Measurements from ENCODE around the gene ACER2. TPM values are rescaled to one million over a fixed set of nuclear protein-coding genes. Genes with fewer than 3 reads are reported as not detected.
A peak's percentile ranks its signal among the peaks of the same experiment; 100 is the strongest.
"Not testable (repeated sequence)": the region's sequence is repeated elsewhere in the genome, so short reads cannot be mapped to it uniquely, and the experiment has no call there.

The ACER2 gene
- total RNA-seq, 1 donor from 2014 or later, result 5.0 TPM

DNA sequence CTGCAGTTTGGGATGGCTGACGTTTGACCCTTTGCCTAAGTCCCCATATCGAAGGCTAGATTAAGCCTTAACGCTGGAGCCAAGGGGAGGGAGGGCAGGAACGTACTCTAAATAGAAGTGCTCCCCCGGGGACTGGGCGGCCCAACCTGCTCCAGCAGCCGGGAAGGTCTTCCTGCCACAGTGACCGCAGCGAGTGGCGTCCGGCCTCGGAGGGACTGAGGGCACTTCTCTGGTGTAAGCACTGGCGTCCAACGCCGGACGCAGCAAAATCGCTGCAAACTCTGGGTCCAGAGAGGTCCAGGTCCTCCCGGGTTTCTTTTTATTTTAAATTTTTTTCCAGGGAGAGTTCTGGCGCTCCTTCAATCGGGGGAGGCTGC lies 505 bp upstream of the ACER2 start:
- DNase-seq (ENCODE audit: low read depth in 2 of 2), result no peak

DNA sequence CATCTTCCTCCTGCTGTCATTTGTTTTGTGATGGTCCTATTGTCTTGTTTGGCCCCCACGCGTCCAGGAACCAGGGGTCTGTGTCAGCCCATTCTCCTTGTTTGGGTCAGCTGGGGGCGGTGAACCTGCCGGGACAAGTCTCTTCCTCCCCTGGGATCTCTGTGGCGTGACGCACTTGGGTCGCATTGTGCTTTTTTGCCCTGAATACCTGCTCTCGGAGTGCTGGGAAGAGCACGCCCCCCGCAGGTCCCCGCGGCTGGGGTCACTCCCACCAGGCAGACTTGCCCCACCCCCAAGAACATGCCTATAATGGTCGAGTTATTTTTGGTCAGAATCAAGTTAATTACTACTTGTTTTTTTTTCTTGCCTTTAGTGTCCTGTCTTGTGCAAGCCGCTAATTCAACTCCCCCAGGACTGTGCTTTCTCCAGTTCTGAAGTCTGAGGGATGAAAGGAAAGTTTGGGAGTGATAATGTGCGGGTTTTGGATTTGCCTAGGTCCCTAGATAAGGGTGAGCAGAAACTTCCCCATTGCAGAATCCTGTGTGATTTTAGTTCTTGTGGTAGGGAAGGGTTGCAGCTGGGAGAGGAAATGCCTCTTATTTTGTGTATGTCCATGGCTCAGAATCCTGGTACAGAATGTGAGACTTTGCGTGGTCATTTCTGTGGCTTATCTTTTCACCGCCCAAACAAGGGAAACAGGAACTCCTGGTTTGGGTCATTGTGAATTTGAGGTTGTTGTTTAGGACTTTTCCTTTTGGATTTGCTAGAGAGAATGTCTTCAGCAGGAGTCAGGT lies 789 bp downstream of the ACER2 start:
- DNase-seq (ENCODE audit: low read depth in 2 of 2), result peak in 1 of 2 donors; percentile 47

GRCh38 chr9:19410195-19410503 lies 1.3 kb downstream of the ACER2 start:
- no peak for DNase-seq (ENCODE audit: low read depth in 2 of 2)

DNA sequence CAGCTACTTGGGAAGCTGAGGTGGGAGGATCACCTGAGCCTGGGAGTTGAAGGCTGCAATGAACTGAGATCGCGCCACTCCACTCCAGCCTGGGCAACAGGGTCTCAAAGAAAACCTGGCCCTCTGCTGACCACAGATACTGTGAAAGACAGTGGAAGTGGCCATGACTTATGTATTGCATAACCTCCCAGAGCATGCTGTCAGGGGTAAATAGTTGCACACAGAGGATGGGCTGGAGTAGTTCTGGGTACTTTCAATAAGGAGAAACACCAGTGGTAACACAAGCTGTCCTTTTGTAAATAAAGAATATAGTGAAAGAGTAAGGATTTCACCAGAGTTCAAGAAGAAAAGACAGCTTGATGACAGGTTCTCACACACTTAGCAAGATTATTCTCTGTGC lies 1.8 kb downstream of the ACER2 start:
- DNase-seq (ENCODE audit: low read depth in 2 of 2), result no peak

DNA sequence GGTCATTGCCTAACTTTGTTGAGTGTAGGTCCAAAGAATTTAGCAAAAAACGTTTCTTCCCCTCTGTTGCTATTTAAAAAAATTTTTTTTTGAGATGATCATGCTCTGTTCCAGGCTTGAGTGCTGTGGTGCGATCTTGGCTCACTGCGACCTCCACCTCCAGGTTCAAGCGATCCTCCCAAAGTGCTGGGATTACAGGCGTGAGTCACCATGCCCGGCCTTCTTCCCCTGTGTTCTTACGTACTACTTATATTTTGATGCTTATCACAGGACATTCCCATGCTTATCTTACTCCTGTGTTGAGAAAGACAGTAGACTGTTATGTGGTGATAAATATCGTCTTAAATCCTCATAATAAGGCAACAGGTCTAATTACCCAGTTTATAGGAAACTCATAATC lies 2.5 kb downstream of the ACER2 start:
- DNase-seq (ENCODE audit: low read depth in 2 of 2), result peak in 1 of 2 donors; percentile 50

GRCh38 chr9:19413456-19413855 lies 4.6 kb downstream of the ACER2 start:
- not testable (repeated sequence) for DNase-seq (ENCODE audit: low read depth in 2 of 2)

GRCh38 chr9:19416143-19416542 lies 7.3 kb downstream of the ACER2 start:
- no peak for DNase-seq (ENCODE audit: low read depth in 2 of 2)

DNA sequence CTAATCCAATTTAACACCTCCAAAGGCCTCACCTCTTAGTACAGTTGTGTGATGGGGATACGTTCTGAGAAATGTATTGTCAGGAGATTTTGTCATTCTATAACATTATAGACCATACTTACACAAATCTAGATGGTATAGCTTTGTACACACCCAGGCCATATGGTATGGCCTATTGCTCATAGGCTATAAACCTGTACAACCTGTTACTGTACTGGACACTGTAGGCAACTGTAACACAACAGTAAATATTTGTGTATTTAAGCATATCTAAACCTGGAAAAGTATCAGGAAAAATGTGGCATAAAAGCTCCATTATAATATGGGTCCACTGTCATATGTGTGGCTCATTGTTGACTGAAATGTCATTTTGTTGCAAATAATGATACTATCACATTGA lies 12.1 kb downstream of the ACER2 start:
- DNase-seq (ENCODE audit: low read depth in 2 of 2), result no peak

GRCh38 chr9:19423163-19423562 lies 14.4 kb downstream of the ACER2 start:
- no peak for DNase-seq (ENCODE audit: low read depth in 2 of 2)

- peak in 1 of 2 donors; percentile 65 for DNase-seq (ENCODE audit: low read depth in 2 of 2)
These were observed 15.5 kb downstream of the ACER2 start for GRCh38 chr9:19424176-19424779.

DNA sequence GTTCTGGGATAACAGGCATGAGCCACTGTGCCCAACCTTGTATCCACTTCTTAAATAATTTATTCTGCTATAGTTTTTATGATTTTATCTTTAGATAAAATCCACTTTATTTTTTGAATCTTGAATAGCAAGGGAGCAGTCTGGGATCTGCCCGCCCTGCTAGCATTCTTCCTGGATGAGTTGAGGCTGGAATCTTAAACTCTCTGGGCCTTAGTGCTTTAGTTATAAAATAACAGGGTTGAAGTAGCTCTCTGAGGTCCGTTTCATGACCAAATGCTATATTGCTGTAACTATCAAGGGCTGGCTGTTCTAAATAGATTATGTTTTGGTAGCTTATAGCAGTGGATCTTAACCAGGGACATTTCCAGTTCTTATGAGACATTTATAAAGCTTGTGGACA lies 20.8 kb downstream of the ACER2 start:
- DNase-seq (ENCODE audit: low read depth in 2 of 2), result no peak

DNA sequence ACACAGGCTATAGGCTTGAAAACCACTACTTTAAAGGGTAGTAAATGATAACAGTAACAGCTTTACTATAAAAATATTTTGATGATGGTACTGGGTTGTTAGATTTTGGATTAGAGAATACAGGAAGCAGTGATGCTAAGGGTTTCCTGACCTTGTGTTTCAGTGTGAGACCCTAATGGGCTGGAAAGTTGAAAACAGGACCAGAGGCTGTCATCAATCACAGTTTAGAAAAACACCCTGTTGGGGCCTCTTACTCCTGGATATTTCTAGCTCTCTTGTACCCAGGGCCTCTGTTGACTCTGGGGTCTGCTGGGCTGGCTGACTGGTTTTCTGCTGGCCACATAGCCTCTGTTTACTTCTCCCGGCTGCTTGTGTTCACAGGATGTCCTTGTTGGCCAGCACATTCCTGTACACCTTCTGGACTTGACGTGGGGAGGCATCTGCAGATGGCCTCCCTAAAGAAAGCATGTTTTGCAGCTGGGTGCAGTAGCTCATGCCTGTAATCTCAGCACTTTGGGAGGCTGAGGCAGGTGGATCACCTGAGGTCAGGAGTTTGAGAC lies 21.5 kb downstream of the ACER2 start:
- peak in 1 of 2 donors; percentile 71 for DNase-seq (ENCODE audit: low read depth in 2 of 2)

GRCh38 chr9:19431361-19432171 lies 22.8 kb downstream of the ACER2 start:
- peak in 1 of 2 donors; percentile 92 for DNase-seq (ENCODE audit: low read depth in 2 of 2)

- no peak for DNase-seq (ENCODE audit: low read depth in 2 of 2)
These were observed 23.7 kb downstream of the ACER2 start for GRCh38 chr9:19432473-19432872.

DNA sequence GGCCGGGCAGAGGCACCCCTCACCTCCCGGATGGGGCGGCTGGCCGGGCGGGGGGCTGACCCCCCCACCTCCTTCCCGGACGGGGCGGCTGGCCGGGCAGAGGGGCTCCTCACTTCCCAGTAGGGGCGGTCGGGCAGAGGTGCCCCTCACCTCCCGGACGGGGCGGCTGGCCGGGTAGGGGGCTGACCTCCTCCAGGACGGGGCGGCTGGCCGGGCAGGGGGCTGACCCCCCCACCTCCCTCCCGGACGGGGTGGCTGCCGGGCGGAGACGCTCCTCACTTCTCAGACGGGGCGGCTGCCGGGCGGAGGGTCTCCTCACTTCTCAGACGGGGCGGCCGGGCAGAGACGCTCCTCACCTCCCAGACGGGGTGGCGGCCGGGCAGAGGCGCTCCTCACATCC lies 24.9 kb downstream of the ACER2 start:
- DNase-seq (ENCODE audit: low read depth in 2 of 2), result not testable (repeated sequence)

DNA sequence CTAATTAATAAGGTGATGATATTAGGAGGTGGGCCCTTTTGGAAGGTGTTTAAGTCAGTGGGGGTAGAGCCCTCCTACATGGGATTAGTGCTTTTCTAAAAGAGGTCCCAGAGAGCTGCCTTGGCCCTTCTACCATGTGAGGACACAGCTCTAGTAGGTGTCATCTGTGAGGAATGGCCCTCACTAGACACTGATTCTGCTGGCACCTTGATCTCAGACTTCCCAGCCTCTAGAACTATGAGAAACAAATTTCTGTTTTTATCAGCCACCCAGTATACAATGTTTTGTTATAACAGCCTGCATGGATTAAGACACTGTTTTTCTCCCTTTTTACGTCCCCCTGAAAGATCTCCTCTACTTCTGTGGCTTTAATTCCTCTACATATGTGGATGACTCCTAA lies 31.6 kb downstream of the ACER2 start:
- no peak for DNase-seq (ENCODE audit: low read depth in 2 of 2)

- DNase-seq (ENCODE audit: low read depth in 2 of 2), result no peak
These were observed 32.2 kb downstream of the ACER2 start for GRCh38 chr9:19440823-19441580.

- DNase-seq (ENCODE audit: low read depth in 2 of 2), result no peak
These were observed 32.9 kb downstream of the ACER2 start for GRCh38 chr9:19441730-19442129.

- DNase-seq (ENCODE audit: low read depth in 2 of 2), result no peak
These were observed 33.4 kb downstream of the ACER2 start for GRCh38 chr9:19442240-19442639.

- no peak for DNase-seq (ENCODE audit: low read depth in 2 of 2)
These were observed 36.6 kb downstream of the ACER2 start for GRCh38 chr9:19445452-19445851.

GRCh38 chr9:19446361-19446861 lies 37.6 kb downstream of the ACER2 start:
- no peak for DNase-seq (ENCODE audit: low read depth in 2 of 2)

Measured in dermis microvascular lymphatic vessel endothelial cell (primary cell).